Activated T-helper 17 cell treated with anti-CD3 and anti-CD28 coated beads, Interleukin-2, amount 50 U/mL, for 72 hours (primary cell): Measurements from ENCODE around the gene ATP5MG. TPM values are rescaled to one million over a fixed set of nuclear protein-coding genes. Genes with fewer than 3 reads are reported as not detected.
"Not testable (repeated sequence)": the region's sequence is repeated elsewhere in the genome, so short reads cannot be mapped to it uniquely, and the experiment has no call there.

Experiments
- ATAC-seq: fragments of 150-1000 bp; cut with Tn5 transposase; replicated peaks from 2 replicates; pipeline ENCODE4 v1.10.0; 2021; ENCODE audit warnings: mild to moderate bottlenecking, moderate library complexity
- H3K27ac Mint-ChIP-seq: one replicate; pipeline ENCODE4 v1.8.0; 2022; ENCODE audit warnings: mixed read lengths
- H3K27me3 Mint-ChIP-seq: one replicate; pipeline ENCODE4 v1.8.0; 2022; ENCODE audit warnings: mixed read lengths
- H3K36me3 Mint-ChIP-seq: one replicate; pipeline ENCODE4 v1.8.0; 2022; ENCODE audit warnings: low read depth, mild to moderate bottlenecking, mixed read lengths
- H3K4me1 Mint-ChIP-seq: one replicate; pipeline ENCODE4 v1.8.0; 2022; ENCODE audit warnings: mixed read lengths
- H3K4me3 Mint-ChIP-seq: one replicate; pipeline ENCODE4 v1.8.0; 2022; ENCODE audit warnings: mild to moderate bottlenecking, mixed read lengths
- H3K9me3 Mint-ChIP-seq: one replicate; pipeline ENCODE4 v1.8.0; 2022; ENCODE audit warnings: mixed read lengths
- total RNA-seq, 2 donors: library from RNA; stranded (reverse); gene quantifications; one replicate each; pipeline ENCODE4 v1.2.3, GENCODE V29; 2022

The ATP5MG gene
- total RNA-seq, 2 donors from 2014 or later: 155 to 275 TPM

GRCh38 chr11:118383657-118384056 is 17.7 kb upstream of the ATP5MG start:
- Mint-ChIP-seq H3K9me3 (no peaks in the 10 kb centered on the region), H3K4me3 (no peak overlapping the region), H3K4me1 (no peaks in the 10 kb centered on the region), H3K27me3 (no peaks in the 10 kb centered on the region), H3K27ac (no peak overlapping the region), H3K36me3 (peaks cover 99% of the 10 kb centered on the region)
- no peak for ATAC-seq

- Mint-ChIP-seq H3K36me3 (peaks cover 91% of the 10 kb centered on the region), H3K27me3 (no peaks in the 10 kb centered on the region), H3K27ac (peak overlapping the region; percentile 99), H3K4me1 (peaks cover 20% of the 10 kb centered on the region), H3K4me3 (peak overlapping the region; percentile 55), H3K9me3 (no peaks in the 10 kb centered on the region)
- ATAC-seq: peak; percentile 67
Measured at GRCh38 chr11:118396097-118396501, 5.3 kb upstream of the ATP5MG start.

- Mint-ChIP-seq H3K9me3 (no peaks in the 10 kb centered on the region), H3K27ac (peak overlapping the region; percentile 99), H3K4me1 (peaks cover 24% of the 10 kb centered on the region), H3K36me3 (peaks cover 91% of the 10 kb centered on the region), H3K27me3 (no peaks in the 10 kb centered on the region), H3K4me3 (no peak overlapping the region)
- ATAC-seq: no peak
Measured at GRCh38 chr11:118397448-118397847, 4.0 kb upstream of the ATP5MG start.

GRCh38 chr11:118398791-118399559 is 2.4 kb upstream of the ATP5MG start:
- peak; percentile 74 for ATAC-seq
- Mint-ChIP-seq H3K27me3 (no peaks in the 10 kb centered on the region), H3K4me3 (peak overlapping the region; percentile 92)

GRCh38 chr11:118401880-118402590 is 629 bp downstream of the ATP5MG start:
- peak overlapping the region; percentile 99 for H3K27ac Mint-ChIP-seq
- peak; percentile 2 for ATAC-seq
- peak overlapping the region; percentile 92 for H3K4me3 Mint-ChIP-seq
- H3K27me3 Mint-ChIP-seq: no peaks in the 10 kb centered on the region
- H3K9me3 Mint-ChIP-seq: no peaks in the 10 kb centered on the region
- peaks cover 90% of the 10 kb centered on the region for H3K36me3 Mint-ChIP-seq
- peaks cover 30% of the 10 kb centered on the region for H3K4me1 Mint-ChIP-seq

More at GRCh38 chr11:118398791-118399559, 2.4 kb upstream of the ATP5MG start:
- no peaks in the 10 kb centered on the region for H3K9me3 Mint-ChIP-seq
- H3K36me3 Mint-ChIP-seq: peaks cover 86% of the 10 kb centered on the region
- H3K4me1 Mint-ChIP-seq: peaks cover 30% of the 10 kb centered on the region
- peak overlapping the region; percentile 99 for H3K27ac Mint-ChIP-seq

GRCh38 chr11:118402594-118402993 is 1.2 kb downstream of the ATP5MG start:
- H3K27me3 Mint-ChIP-seq, H3K9me3 Mint-ChIP-seq, ATAC-seq: not testable (repeated sequence)
- Mint-ChIP-seq H3K36me3 (peaks cover 90% of the 10 kb centered on the region), H3K4me3 (peak overlapping the region; percentile 92), H3K27ac (peak overlapping the region; percentile 99), H3K4me1 (peaks cover 30% of the 10 kb centered on the region)

GRCh38 chr11:118406599-118407166 is 5.3 kb downstream of the ATP5MG start:
- Mint-ChIP-seq H3K36me3 (peaks cover 84% of the 10 kb centered on the region), H3K27me3 (no peaks in the 10 kb centered on the region), H3K27ac (peak overlapping the region; percentile 24), H3K9me3 (no peaks in the 10 kb centered on the region), H3K4me1 (peaks cover 20% of the 10 kb centered on the region), H3K4me3 (no peak overlapping the region)
- ATAC-seq: no peak

GRCh38 chr11:118410055-118410745 is 8.8 kb downstream of the ATP5MG start:
- Mint-ChIP-seq H3K27me3 (no peaks in the 10 kb centered on the region), H3K27ac (no peak overlapping the region), H3K4me3 (no peak overlapping the region), H3K36me3 (peaks cover 55% of the 10 kb centered on the region), H3K9me3 (no peaks in the 10 kb centered on the region), H3K4me1 (peaks cover 5% of the 10 kb centered on the region)
- no peak for ATAC-seq

GRCh38 chr11:118411530-118411929 is 10.1 kb downstream of the ATP5MG start:
- Mint-ChIP-seq H3K27me3 (no peaks in the 10 kb centered on the region), H3K36me3 (peaks cover 42% of the 10 kb centered on the region), H3K27ac (no peak overlapping the region), H3K9me3 (no peaks in the 10 kb centered on the region), H3K4me1 (peaks cover 5% of the 10 kb centered on the region), H3K4me3 (no peak overlapping the region)
- ATAC-seq: peak; percentile 43

- Mint-ChIP-seq H3K36me3 (peaks cover 28% of the 10 kb centered on the region), H3K27me3 (no peaks in the 10 kb centered on the region), H3K4me3 (no peak overlapping the region), H3K27ac (peak overlapping the region; percentile 60), H3K4me1 (peaks cover 5% of the 10 kb centered on the region), H3K9me3 (no peaks in the 10 kb centered on the region)
- no peak for ATAC-seq
Measured at GRCh38 chr11:118412921-118413320, 11.5 kb downstream of the ATP5MG start.

GRCh38 chr11:118415062-118415738 is 13.8 kb downstream of the ATP5MG start:
- H3K27ac Mint-ChIP-seq: no peak overlapping the region
- H3K27me3 Mint-ChIP-seq: no peaks in the 10 kb centered on the region
- H3K9me3 Mint-ChIP-seq: no peaks in the 10 kb centered on the region
- ATAC-seq: no peak
- H3K4me3 Mint-ChIP-seq: no peak overlapping the region
- H3K4me1 Mint-ChIP-seq: peaks cover 5% of the 10 kb centered on the region
- peaks cover 5% of the 10 kb centered on the region for H3K36me3 Mint-ChIP-seq

GRCh38 chr11:118415739-118416068 is 14.3 kb downstream of the ATP5MG start:
- no peaks in the 10 kb centered on the region for H3K9me3 Mint-ChIP-seq

GRCh38 chr11:118416900-118417299 is 15.5 kb downstream of the ATP5MG start:
- H3K27me3 Mint-ChIP-seq, ATAC-seq, H3K4me1 Mint-ChIP-seq, H3K4me3 Mint-ChIP-seq, H3K9me3 Mint-ChIP-seq, H3K36me3 Mint-ChIP-seq, H3K27ac Mint-ChIP-seq: not testable (repeated sequence)

More at GRCh38 chr11:118415739-118416068, 14.3 kb downstream of the ATP5MG start:
- Mint-ChIP-seq H3K36me3 (peaks cover under 1% of the 10 kb centered on the region), H3K27me3 (no peaks in the 10 kb centered on the region), H3K4me1 (peaks cover under 1% of the 10 kb centered on the region), H3K27ac (no peak overlapping the region), H3K4me3 (no peak overlapping the region)
- peak; percentile 84 for ATAC-seq

GRCh38 chr11:118417801-118418200 is 16.4 kb downstream of the ATP5MG start:
- no peak overlapping the region for H3K27ac Mint-ChIP-seq

More at GRCh38 chr11:118417801-118418200, 16.4 kb downstream of the ATP5MG start:
- H3K4me3 Mint-ChIP-seq: no peak overlapping the region
- H3K27me3 Mint-ChIP-seq: no peaks in the 10 kb centered on the region
- peaks cover 4% of the 10 kb centered on the region for H3K4me1 Mint-ChIP-seq
- H3K9me3 Mint-ChIP-seq: no peaks in the 10 kb centered on the region
- no peak for ATAC-seq
- H3K36me3 Mint-ChIP-seq: no peaks in the 10 kb centered on the region
